Tongue (tissue), 2 donors: ENCODE results near the gene KLKB1. TPM values are rescaled to one million over a fixed set of nuclear protein-coding genes. Genes with fewer than 3 reads are reported as not detected.
A peak's percentile ranks its signal among the peaks of the same experiment; 100 is the strongest.
"Not testable (repeated sequence)": the region's sequence is repeated elsewhere in the genome, so short reads cannot be mapped to it uniquely, and the experiment has no call there.

Source experiments
- DNase-seq: peaks from one replicate; pipeline ENCODE4 v3.0.0-alpha.2; 2015
- total RNA-seq: library from RNA; depleted of rRNA; stranded (reverse); fragments of >200 nt; gene quantifications from one replicate; pipeline ENCODE4 v1.2.3, GENCODE V29; 2014

Gene KLKB1
- total RNA-seq, 1 donor from 2014 or later, result 1.2 TPM

GRCh38 chr4:186265683-186266652, 38.7 kb downstream of the KLKB1 start, which contains the start of gene F11:
Gene F11, plus strand, starts transcription at chr4:186266189. Its CDS starts 948 bp downstream, at chr4:186267137.
- DNase-seq, result no peak

- DNase-seq, result no peak
These were observed 39.6 kb downstream of the KLKB1 start for GRCh38 chr4:186266729-186267456.

- no peak for DNase-seq
These were observed 43.9 kb downstream of the KLKB1 start for GRCh38 chr4:186271081-186271678.

GRCh38 chr4:186272699-186273391, 45.5 kb downstream of the KLKB1 start:
- DNase-seq, result no peak

DNA sequence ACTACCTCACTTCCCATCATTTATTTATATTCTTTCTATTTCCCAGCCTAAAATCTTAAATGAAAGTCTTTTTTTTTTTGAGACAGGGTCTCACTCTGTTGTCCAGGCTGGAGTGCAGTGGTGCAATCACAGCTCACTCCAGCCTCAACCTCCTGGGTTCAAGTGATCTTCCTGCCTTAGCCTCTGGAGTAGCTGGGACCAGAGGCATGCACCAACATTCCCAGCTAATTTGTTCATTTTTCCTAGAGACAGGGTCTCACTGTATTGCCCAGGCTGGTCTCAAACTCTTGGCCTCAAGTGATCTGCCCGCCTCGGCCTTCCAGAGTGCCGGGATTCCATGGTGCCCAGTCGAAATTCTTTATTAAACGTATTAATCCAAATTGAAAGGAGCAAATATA, 46.1 kb downstream of the KLKB1 start:
- not testable (repeated sequence) for DNase-seq

- DNase-seq, result no peak
These were observed 56.0 kb downstream of the KLKB1 start for GRCh38 chr4:186283311-186283710.

- peak; percentile 22 for DNase-seq
These were observed 57.8 kb downstream of the KLKB1 start for GRCh38 chr4:186285147-186285546.

GRCh38 chr4:186286581-186286980, 59.3 kb downstream of the KLKB1 start:
- no peak for DNase-seq

DNA sequence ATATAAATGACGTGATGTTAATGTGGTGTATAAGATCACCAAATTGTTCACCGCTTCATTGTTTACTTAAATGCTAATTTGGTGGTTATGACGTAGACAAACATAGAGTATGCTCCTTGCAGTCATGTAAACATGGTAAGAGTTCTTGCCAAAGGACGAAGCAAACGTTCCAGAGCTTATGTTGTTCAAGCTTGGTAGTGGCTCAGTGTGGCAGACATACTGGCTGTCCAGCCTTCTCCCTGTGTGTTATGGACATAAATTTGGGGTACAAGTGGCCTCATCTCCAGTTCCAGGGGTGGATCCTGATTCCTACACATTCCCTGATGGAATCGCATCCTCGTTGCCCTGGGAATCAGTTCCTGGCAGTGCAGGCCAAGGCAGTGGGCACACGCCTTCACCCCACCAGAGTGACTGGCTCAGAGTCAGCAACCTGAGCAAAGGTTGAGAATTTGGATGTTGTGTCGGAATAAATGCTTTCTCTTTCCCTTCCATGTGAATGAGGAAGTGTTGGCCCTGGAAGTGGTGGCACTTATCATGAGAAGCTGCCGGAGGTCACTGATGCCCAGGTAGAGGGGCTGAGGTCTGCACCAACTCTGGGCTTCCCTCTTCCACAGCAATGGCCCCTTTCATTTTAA, 64.1 kb downstream of the KLKB1 start:
- DNase-seq, result no peak

DNA sequence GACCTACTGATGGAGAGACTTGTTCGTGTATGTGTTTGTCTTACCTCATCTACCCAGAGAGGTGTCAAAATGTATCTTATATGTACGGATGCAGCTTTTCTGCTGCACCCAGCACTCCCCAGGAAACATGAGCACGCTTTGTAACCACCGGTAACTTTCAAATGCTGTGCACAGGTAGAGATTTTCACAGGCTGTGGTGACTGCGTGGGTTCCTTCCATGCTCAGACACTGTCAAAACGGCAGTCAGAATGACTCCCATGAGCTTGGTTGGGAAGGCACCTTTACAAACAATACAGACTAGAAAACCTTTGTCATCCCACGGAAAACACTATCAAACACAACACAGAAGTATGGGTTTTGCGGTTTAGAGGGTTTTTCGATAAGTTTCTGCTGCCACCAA, 66.9 kb downstream of the KLKB1 start:
- DNase-seq, result no peak

DNA sequence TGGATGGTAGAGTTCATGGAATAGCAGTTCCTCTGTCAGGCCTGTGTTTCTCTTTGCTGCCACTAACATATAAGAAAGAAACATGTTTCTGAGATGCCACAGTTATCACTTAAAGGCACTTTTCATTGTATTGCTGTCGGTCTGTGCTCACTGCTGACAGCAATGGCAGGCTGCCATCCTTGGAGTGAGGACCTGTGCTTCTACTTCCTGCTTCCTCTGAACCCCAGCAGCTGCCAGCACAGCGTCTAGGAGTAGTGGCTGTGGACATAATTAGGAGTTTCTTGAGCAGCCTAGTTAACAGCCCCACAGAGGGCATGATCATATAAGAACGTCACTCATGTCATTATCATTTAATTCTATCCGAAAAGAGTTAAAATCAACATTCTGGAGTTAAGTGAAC, 69.2 kb downstream of the KLKB1 start:
- DNase-seq, result no peak

GRCh38 chr4:186297013-186297645, 69.8 kb downstream of the KLKB1 start:
- DNase-seq, result peak; percentile 84

DNA sequence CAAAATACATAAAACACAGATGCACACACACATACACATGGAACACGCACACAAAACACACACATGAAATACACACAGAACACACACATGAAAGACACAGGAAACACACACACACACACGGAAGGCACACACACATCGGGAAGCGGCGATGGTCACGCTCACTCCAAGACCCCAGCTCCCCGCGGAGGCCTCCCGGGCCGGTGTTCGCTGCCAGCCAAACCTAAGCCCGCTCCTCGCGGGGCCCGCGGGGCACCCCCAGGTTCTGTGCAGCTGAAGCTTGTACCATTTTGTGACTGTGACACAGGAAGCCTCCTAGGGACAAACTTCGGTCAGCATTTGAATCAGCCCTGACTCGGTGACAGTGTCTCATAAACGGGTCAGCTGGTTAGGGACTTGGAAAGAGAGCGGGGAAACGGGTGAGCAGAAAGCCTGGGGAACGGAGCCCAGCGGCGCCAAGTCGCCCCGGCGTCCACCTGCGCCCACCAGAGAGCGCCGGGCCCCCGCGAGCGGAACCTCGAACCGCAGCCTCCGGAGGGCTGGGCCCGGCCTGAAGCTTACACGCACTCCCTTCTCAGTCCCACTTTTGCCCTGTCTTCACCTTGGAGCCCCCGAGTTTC, 70.8 kb downstream of the KLKB1 start:
- no peak for DNase-seq

GRCh38 chr4:186299291-186299690, 72.0 kb downstream of the KLKB1 start:
- DNase-seq, result no peak

DNA sequence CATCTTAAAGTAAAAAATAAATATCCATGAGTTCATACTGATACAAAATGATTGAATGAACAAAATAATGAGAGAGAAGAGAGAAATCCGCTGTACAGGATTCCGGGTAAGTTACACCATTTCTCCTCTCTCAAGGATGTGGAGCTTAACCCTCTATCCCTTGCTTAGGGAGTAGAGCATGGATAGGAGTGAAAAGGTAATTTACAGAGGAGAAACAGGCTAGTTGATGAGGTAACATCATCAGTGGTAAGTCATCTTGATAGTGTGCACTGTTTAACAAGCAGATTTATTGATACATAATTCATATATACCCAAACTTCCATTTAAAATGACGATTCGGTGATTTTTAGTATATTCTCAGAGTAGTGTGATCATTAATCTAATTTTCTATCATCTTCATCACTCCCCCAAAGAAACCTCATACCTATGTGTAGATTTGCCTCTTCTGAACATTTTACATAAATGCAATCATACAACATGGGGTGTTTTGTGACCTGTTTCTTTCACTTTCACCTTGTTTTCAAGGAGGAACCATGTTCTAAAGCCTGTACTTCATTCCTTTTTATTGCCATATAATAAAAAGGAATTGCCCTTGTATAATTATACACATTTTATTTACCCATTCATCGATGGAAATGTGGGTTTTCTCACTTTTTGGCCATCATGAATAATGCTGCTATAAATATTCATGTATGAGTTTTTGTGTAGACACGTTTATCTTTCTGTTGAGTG, 73.5 kb downstream of the KLKB1 start:
- DNase-seq, result no peak

DNA sequence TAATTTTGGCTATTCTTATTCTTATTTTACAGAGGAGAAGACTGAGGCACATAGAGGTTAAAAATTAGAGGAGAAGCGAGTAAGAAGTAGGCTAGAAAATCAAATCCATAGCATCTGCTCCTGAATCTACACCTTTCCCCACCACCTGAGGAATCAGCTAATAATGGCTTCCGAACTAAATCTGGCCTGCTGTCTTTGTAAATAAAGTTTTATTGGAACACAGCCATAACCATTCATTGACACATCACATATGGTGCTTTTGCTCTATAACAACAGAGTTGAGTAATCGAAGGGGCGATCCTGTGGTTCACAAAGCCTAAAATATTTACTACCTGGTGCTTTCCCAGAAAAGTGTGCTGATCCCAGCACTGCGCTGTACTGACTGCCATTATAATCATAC, 76.9 kb downstream of the KLKB1 start:
- no peak for DNase-seq

GRCh38 chr4:186304866-186305505, 77.7 kb downstream of the KLKB1 start:
- peak; percentile 68 for DNase-seq

DNA sequence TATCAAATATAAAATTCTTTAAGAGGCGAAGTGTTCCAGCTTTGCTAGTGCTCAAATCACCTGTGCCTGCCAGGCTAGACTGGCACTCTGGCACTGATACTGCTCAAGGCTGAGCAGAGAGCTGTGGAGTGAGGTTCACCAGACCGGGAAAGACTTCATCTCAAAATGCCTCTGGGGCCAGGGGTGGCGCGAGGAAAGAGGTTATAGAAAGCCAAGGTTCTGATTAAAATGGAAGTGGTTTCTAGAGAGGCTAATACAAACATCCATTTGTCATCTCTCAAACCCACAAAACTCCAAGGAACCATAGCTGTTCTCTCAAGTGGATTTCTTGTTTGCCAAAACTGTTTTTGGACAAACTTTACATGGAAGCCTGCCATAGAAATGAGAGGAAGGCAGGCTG, 80.2 kb downstream of the KLKB1 start:
- no peak for DNase-seq

- peak; percentile 49 for DNase-seq
These were observed 80.6 kb downstream of the KLKB1 start for GRCh38 chr4:186307916-186308315.
